Endothelial cell of umbilical vein (primary cell): Measurements from ENCODE around the gene CD86. TPM values are rescaled to one million over a fixed set of nuclear protein-coding genes. Genes with fewer than 3 reads are reported as not detected.

Source experiments
- BruUV-seq: library from RNA; stranded (reverse); fragments of 400-500 nt; replicated peaks from 2 replicates; lab custom pipeline; 2021; lab: Mats Ljungman, UMichigan
- CTCF ChIA-PET: fragments of 300-600, 350-600 bp; sonication (Branson Sonifier 250); formaldehyde crosslinking; loops from one replicate; lab custom pipeline; 2021; ENCODE audit warnings: antibody characterized with exemption, inconsistent platforms; lab: Charles Lee
- POLR2A ChIA-PET: fragments of 300-600, 350-600 bp; sonication (Branson Sonifier 250); formaldehyde crosslinking; loops from one replicate; lab custom pipeline; 2021; ENCODE audit warnings: antibody characterized with exemption, inconsistent platforms; lab: Charles Lee
- DNase-seq: peaks from one replicate; pipeline ENCODE4 v3.0.0-alpha.2; 2011; ENCODE audit warnings: low read depth, low spot score
- FAIRE-seq: peaks from 2 replicates; lab custom pipeline; 2011; peaks lifted over from hg19 to GRCh38; lab: Jason Lieb, UNC
- H2AFZ ChIP-seq: 2 replicates; pipeline ENCODE4 v1.6.0; 2012; ENCODE audit warnings: low read depth, low read length, control low read depth, inconsistent platforms
- H3K27ac ChIP-seq: 2 replicates; pipeline ENCODE4 v1.5.1; 2011; ENCODE audit warnings: low read depth, mild to moderate bottlenecking, control low read depth, low read length, moderate library complexity; ENCODE audit not compliant: insufficient read depth
- H3K27me3 ChIP-seq, 2 experiments: 2 replicates each; pipeline versions ENCODE4 v1.6.0 to v1.6.1; 2011; ENCODE audit warnings: low read length in 2 of 2, mixed read lengths in 1 of 2; ENCODE audit not compliant: control insufficient read depth in 2 of 2, insufficient read depth in 2 of 2
- H3K36me3 ChIP-seq, 2 experiments: 2 replicates in 1 of 2; 3 replicates in 1 of 2; pipeline ENCODE4 v1.5.1; 2011; ENCODE audit warnings: low read length in 2 of 2, mild to moderate bottlenecking in 1 of 2, moderate library complexity in 1 of 2; ENCODE audit not compliant: control insufficient read depth in 2 of 2, insufficient read depth in 2 of 2; ENCODE audit errors: extremely low read depth in 1 of 2
- H3K4me1 ChIP-seq: 3 replicates; pipeline ENCODE4 v1.5.1; 2011; ENCODE audit warnings: mild to moderate bottlenecking, low read length; ENCODE audit not compliant: control insufficient read depth, insufficient read depth; ENCODE audit errors: extremely low read depth
- H3K4me2 ChIP-seq: 2 replicates; pipeline ENCODE4 v1.6.1; 2011; ENCODE audit warnings: low read length, control low read depth, mixed read lengths; ENCODE audit not compliant: insufficient read depth
- H3K4me3 ChIP-seq, 3 experiments: fragments of 200-600 bp in 1 of 3; sonication (generic), shearing (Covaris generic) in 1 of 3; replicated peaks in 1 of 3; 2 replicates each; pipeline ENCODE4 v1.5.1; 2011 to 2016; ENCODE audit warnings: control low read depth in 3 of 3, low read length in 3 of 3, mild to moderate bottlenecking in 2 of 3, inconsistent platforms in 1 of 3, low read depth in 1 of 3, moderate library complexity in 1 of 3; ENCODE audit not compliant: insufficient read depth in 1 of 3
- H3K79me2 ChIP-seq: 2 replicates; pipeline ENCODE4 v1.6.0; 2012; ENCODE audit warnings: low read length, inconsistent platforms; ENCODE audit not compliant: control insufficient read depth, insufficient read depth
- H3K9ac ChIP-seq: replicated peaks from 2 replicates; pipeline ENCODE3; 2011; ENCODE audit warnings: low read length, control low read depth; ENCODE audit not compliant: insufficient read depth; ENCODE audit errors: extremely low read depth
- H3K9me1 ChIP-seq: replicated peaks from 3 replicates; pipeline ENCODE4 v1.6.0; 2011; ENCODE audit warnings: mild to moderate bottlenecking, low read length; ENCODE audit not compliant: control insufficient read depth, insufficient read depth; ENCODE audit errors: extremely low read depth
- H3K9me3 ChIP-seq: replicated peaks from 2 replicates; pipeline ENCODE4 v1.5.1; 2012; ENCODE audit warnings: low read length, inconsistent platforms; ENCODE audit not compliant: control insufficient read depth, insufficient read depth
- H4K20me1 ChIP-seq: replicated peaks from 2 replicates; pipeline ENCODE3; 2011; ENCODE audit warnings: mild to moderate bottlenecking, low read length; ENCODE audit not compliant: control insufficient read depth, insufficient read depth; ENCODE audit errors: extremely low read depth
- EZH2 ChIP-seq: IDR thresholded peaks from 2 replicates; pipeline ENCODE4 v1.6.1; 2012; ENCODE audit warnings: borderline replicate concordance, low read depth, mild to moderate bottlenecking, moderate library complexity, low read length, inconsistent platforms; ENCODE audit not compliant: severe bottlenecking
- FOS ChIP-seq: IDR thresholded peaks from 2 replicates; pipeline ENCODE4 v1.6.1; 2011; ENCODE audit warnings: mild to moderate bottlenecking, low read length, moderate library complexity, borderline replicate concordance; ENCODE audit not compliant: insufficient read depth
- JUN ChIP-seq: IDR thresholded peaks from 2 replicates; pipeline ENCODE4 v1.6.1; 2011; ENCODE audit warnings: borderline replicate concordance, low read depth; ENCODE audit not compliant: insufficient read length, insufficient read depth
- MYC ChIP-seq: IDR thresholded peaks from one replicate; pipeline ENCODE4 v1.6.1; 2011; ENCODE audit warnings: mild to moderate bottlenecking, low read depth, low read length
- POLR2A ChIP-seq: IDR thresholded peaks from 2 replicates; pipeline ENCODE4 v1.6.1; 2012; ENCODE audit warnings: low read depth, mild to moderate bottlenecking, control low read depth, low read length
- POLR2AphosphoS5 ChIP-seq: IDR thresholded peaks from 2 replicates; pipeline ENCODE4 v1.6.1; 2012; ENCODE audit warnings: low read depth, mild to moderate bottlenecking, control low read depth, low read length, moderate library complexity; ENCODE audit not compliant: insufficient read depth
- dilution Hi-C: fragments of 300-500 bp; cut with MboI; formaldehyde crosslinking; loops from one replicate; pipeline ENCODE4 v1.15.0; 2019; ENCODE audit warnings: low sequenced_read_pairs; ENCODE audit not compliant: extremely low pct_ligation_motif_present
- intact Hi-C: fragments of 100-400 bp; cut with micrococcal nuclease; formaldehyde crosslinking; loops from one replicate; pipeline ENCODE4 v1.10.0; 2022
- polyA plus RNA-seq, 4 experiments: library from polyadenylated mRNA; depleted of rRNA in 3 of 4; stranded (reverse) in 3 of 4; unstranded in 1 of 4; fragments of >200 nt; gene quantifications; 2 replicates each; pipeline versions ENCODE4 v1.2.1 to v1.2.3, GENCODE V29; 2011 to 2012; ENCODE audit warnings: missing spikeins in 1 of 4
- total RNA-seq: library from RNA; stranded (reverse); gene quantifications from 2 replicates; pipeline ENCODE4 v1.2.3, GENCODE V29; 2021
- TF ChIP-seq, protein P1 (sequence below), 2 donors: IDR thresholded peaks; 1 replicate in 1 of 2; 2 replicates in 1 of 2; pipeline ENCODE4 v1.5.1; 2011; ENCODE audit warnings: low read length in 2 of 2, mild to moderate bottlenecking in 2 of 2, moderate library complexity in 2 of 2, control low read depth in 1 of 2, inconsistent platforms in 1 of 2, low read depth in 1 of 2; ENCODE audit not compliant: insufficient read depth in 1 of 2; ENCODE audit errors: extremely low read depth in 1 of 2
- TF ChIP-seq, protein P2 (sequence below): IDR thresholded peaks from 2 replicates; pipeline ENCODE4 v1.6.1; 2011; ENCODE audit not compliant: insufficient read depth, insufficient read length

CD86 gene
- total and polyA plus RNA-seq, 2 donors (not counting 3 experiments of a cell fraction or from before 2014, with no cell fraction given) = not detected

DNA sequence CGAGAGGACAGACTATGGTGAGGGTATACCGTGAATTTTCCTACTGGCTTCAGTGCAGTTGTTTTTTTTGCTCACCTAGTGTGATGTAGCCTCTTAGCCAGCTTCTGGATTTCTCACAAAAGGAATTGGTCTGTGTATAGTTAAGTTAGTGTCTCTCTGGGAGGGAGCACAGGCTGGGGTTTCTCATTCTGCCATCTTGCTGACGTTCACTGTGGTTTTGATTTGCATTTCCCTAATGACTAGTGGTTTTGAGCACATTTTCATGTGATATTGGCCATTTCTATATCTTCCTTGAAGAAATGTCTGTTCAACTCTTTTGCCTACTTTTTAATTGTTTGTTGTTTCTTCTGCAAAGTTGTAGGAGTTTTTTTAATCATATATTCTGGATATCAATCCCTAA lies 2.2 kb upstream of the CD86 start:
- Histone ChIP-seq H3K4me2 (no peak overlapping the region), H3K36me3 (no peaks in the 10 kb centered on the region), H2AFZ (no peak overlapping the region), H3K27ac (no peak overlapping the region), H3K79me2 (no peaks in the 10 kb centered on the region), H4K20me1 (no peaks in the 10 kb centered on the region), H3K4me1 (no peaks in the 10 kb centered on the region), H3K9me1 (no peaks in the 10 kb centered on the region), H3K9me3 (no peaks in the 10 kb centered on the region), H3K9ac (no peak overlapping the region), H3K4me3 (no peak overlapping the region), H3K27me3 (no peaks in the 10 kb centered on the region)
- FAIRE-seq = no peak
- no TSS peak for BruUV-seq
- no peak for DNase-seq
- dilution Hi-C loops (no loop called here), intact Hi-C loops (no loop called here)
- TF ChIP-seq POLR2AphosphoS5 (no peak), MYC (no peak), JUN (no peak), EZH2 (no peak), FOS (no peak), POLR2A (no peak)
- TF ChIP-seq, protein P1, sequence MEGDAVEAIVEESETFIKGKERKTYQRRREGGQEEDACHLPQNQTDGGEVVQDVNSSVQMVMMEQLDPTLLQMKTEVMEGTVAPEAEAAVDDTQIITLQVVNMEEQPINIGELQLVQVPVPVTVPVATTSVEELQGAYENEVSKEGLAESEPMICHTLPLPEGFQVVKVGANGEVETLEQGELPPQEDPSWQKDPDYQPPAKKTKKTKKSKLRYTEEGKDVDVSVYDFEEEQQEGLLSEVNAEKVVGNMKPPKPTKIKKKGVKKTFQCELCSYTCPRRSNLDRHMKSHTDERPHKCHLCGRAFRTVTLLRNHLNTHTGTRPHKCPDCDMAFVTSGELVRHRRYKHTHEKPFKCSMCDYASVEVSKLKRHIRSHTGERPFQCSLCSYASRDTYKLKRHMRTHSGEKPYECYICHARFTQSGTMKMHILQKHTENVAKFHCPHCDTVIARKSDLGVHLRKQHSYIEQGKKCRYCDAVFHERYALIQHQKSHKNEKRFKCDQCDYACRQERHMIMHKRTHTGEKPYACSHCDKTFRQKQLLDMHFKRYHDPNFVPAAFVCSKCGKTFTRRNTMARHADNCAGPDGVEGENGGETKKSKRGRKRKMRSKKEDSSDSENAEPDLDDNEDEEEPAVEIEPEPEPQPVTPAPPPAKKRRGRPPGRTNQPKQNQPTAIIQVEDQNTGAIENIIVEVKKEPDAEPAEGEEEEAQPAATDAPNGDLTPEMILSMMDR (IDR thresholded peaks at IDR 0.05; ENCODE audit: extremely low read depth in 1 of 2, insufficient read depth in 1 of 2, low read depth in 1 of 2, low read length in 2 of 2) = no peak
- TF ChIP-seq, protein P2, sequence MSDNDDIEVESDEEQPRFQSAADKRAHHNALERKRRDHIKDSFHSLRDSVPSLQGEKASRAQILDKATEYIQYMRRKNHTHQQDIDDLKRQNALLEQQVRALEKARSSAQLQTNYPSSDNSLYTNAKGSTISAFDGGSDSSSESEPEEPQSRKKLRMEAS = no peak
- ChIA-PET POLR2A (no interaction called here), CTCF (no interaction called here)
